CD8-positive, alpha-beta memory T cell (primary cell): ENCODE data around the gene CNNM3. TPM values are rescaled to one million over a fixed set of nuclear protein-coding genes. Genes with fewer than 3 reads are reported as not detected.

Source experiments
- CTCF ChIA-PET: fragments of 350-600 bp; sonication (Branson Sonifier 250); formaldehyde crosslinking; loops from one replicate; lab custom pipeline; 2021; ENCODE audit warnings: antibody characterized with exemption; lab: Charles Lee
- POLR2A ChIA-PET: fragments of 350-600 bp; sonication (Branson Sonifier 250); formaldehyde crosslinking; loops from one replicate; lab custom pipeline; 2021; ENCODE audit warnings: antibody characterized with exemption; lab: Charles Lee
- DNase-seq, 5 donors: peaks; one replicate each; pipeline versions ENCODE4 v3.0.0 to v3.0.0-alpha.2; 2020 to 2022; ENCODE audit warnings: mixed read lengths in 1 of 5
- H3K27ac ChIP-seq: one replicate; pipeline ENCODE4 v1.7.0; 2013; ENCODE audit warnings: low read depth, mild to moderate bottlenecking, low read length, moderate library complexity
- H3K27me3 ChIP-seq: 2 replicates; pipeline ENCODE4 v1.7.0; 2013; ENCODE audit warnings: low read length, mild to moderate bottlenecking; ENCODE audit not compliant: insufficient read depth, poor library complexity, severe bottlenecking
- H3K36me3 ChIP-seq: 2 replicates; pipeline ENCODE4 v1.7.0; 2013; ENCODE audit warnings: mild to moderate bottlenecking, low read length, moderate library complexity; ENCODE audit not compliant: insufficient read depth
- H3K4me1 ChIP-seq: 2 replicates; pipeline ENCODE4 v1.7.0; 2013; ENCODE audit warnings: mild to moderate bottlenecking, low read length, moderate library complexity; ENCODE audit not compliant: insufficient read depth
- H3K4me3 ChIP-seq: 2 replicates; pipeline ENCODE4 v1.7.0; 2013; ENCODE audit warnings: mild to moderate bottlenecking, low read length
- H3K9me3 ChIP-seq: 2 replicates; pipeline ENCODE4 v1.7.0; 2013; ENCODE audit warnings: mild to moderate bottlenecking, low read length
- H3K27ac Mint-ChIP-seq, 8 donors: one replicate each; pipeline ENCODE4 v1.8.0; 2020 to 2021; ENCODE audit warnings: mixed read lengths in 8 of 8, mild to moderate bottlenecking in 6 of 8, inconsistent platforms in 3 of 8, moderate library complexity in 3 of 8
- H3K27me3 Mint-ChIP-seq, 2 donors: one replicate each; pipeline ENCODE4 v1.8.0; 2020 to 2021; ENCODE audit warnings: mixed read lengths in 2 of 2, mild to moderate bottlenecking in 1 of 2, moderate library complexity in 1 of 2
- H3K36me3 Mint-ChIP-seq, 3 donors: one replicate each; pipeline ENCODE4 v1.8.0; 2020 to 2021; ENCODE audit warnings: mixed read lengths in 3 of 3, inconsistent platforms in 1 of 3, mild to moderate bottlenecking in 1 of 3
- H3K4me1 Mint-ChIP-seq, 3 donors: one replicate each; pipeline ENCODE4 v1.8.0; 2020 to 2021; ENCODE audit warnings: mixed read lengths in 3 of 3, inconsistent platforms in 1 of 3, mild to moderate bottlenecking in 1 of 3
- H3K4me3 Mint-ChIP-seq, 7 donors: one replicate each; pipeline ENCODE4 v1.8.0; 2020 to 2021; ENCODE audit warnings: mixed read lengths in 7 of 7, mild to moderate bottlenecking in 6 of 7, moderate library complexity in 4 of 7, inconsistent platforms in 2 of 7
- H3K9me3 Mint-ChIP-seq, 5 donors: one replicate each; pipeline ENCODE4 v1.8.0; 2020 to 2022; ENCODE audit warnings: mixed read lengths in 5 of 5, mild to moderate bottlenecking in 3 of 5, moderate library complexity in 2 of 5, inconsistent platforms in 1 of 5
- polyA plus RNA-seq: library from polyadenylated mRNA; unstranded; fragments of 300-500 nt; fragmentation: Illumina TruSeq; gene quantifications from one replicate; pipeline ENCODE4 v1.2.3, GENCODE V29; 2021
- total RNA-seq, 2 experiments: library from RNA; stranded (reverse); gene quantifications; one replicate each; pipeline ENCODE4 v1.2.3, GENCODE V29; 2021

CNNM3 gene
- total and polyA plus RNA-seq, 3 experiments from 2014 or later, result 13.0 to 36.6 (median 32.6) TPM

- Histone ChIP-seq H3K4me3 (no peak overlapping the region), H3K36me3 (peaks cover 50% of the 10 kb centered on the region), H3K27me3 (no peaks in the 10 kb centered on the region), H3K27ac (no peak overlapping the region), H3K9me3 (no peaks in the 10 kb centered on the region), H3K4me1 (no peaks in the 10 kb centered on the region)
- Mint-ChIP-seq H3K9me3 (no peaks in the 10 kb centered on the region), H3K27me3 (no peaks in the 10 kb centered on the region), H3K27ac (peak overlapping the region in 1 of 8 donors; percentile 93), H3K36me3 (peaks cover 6 to 94% (median 16%) of the 10 kb centered on the region in 3 donors), H3K4me3 (no peak overlapping the region), H3K4me1 (peaks cover 0 to 8% (median under 1%) of the 10 kb centered on the region in 3 donors)
- DNase-seq, result no peak
- ChIA-PET POLR2A (interaction anchor here (0.6 kb wide), 1 partner anchor 19 kb away, joined by 9 read pairs; no protein-coding TSS in a partner anchor), CTCF (no interaction called here)
Observed at GRCh38 chr2:96828436-96828835, 12.4 kb downstream of the CNNM3 start.

GRCh38 chr2:96828874-96829273, 12.8 kb downstream of the CNNM3 start:
- no peaks in the 10 kb centered on the region for H3K4me1 ChIP-seq
- no peaks in the 10 kb centered on the region for H3K9me3 ChIP-seq
- ChIA-PET CTCF (no interaction called here), POLR2A (interaction anchor here (0.5 kb wide), 1 partner anchor 182 kb away, joined by 3 read pairs; no protein-coding TSS in a partner anchor)
- peaks cover 0 to 5% (median 0%) of the 10 kb centered on the region in 3 donors for H3K4me1 Mint-ChIP-seq
- peaks cover 6 to 94% (median 19%) of the 10 kb centered on the region in 3 donors for H3K36me3 Mint-ChIP-seq
- no peak for DNase-seq
- H3K9me3 Mint-ChIP-seq, result no peaks in the 10 kb centered on the region
- no peak overlapping the region for H3K4me3 Mint-ChIP-seq
- no peaks in the 10 kb centered on the region for H3K27me3 ChIP-seq
- no peak overlapping the region for H3K27ac Mint-ChIP-seq
- H3K27me3 Mint-ChIP-seq, result no peaks in the 10 kb centered on the region
- no peak overlapping the region for H3K27ac ChIP-seq
- no peak overlapping the region for H3K4me3 ChIP-seq
- H3K36me3 ChIP-seq, result peaks cover 50% of the 10 kb centered on the region

- no peaks in the 10 kb centered on the region for H3K4me1 Mint-ChIP-seq
- H3K36me3 Mint-ChIP-seq, result peaks cover 6 to 93% (median 21%) of the 10 kb centered on the region in 3 donors
- no peaks in the 10 kb centered on the region for H3K9me3 Mint-ChIP-seq
- DNase-seq, result no peak
- no peaks in the 10 kb centered on the region for H3K27me3 Mint-ChIP-seq
- no peak overlapping the region for H3K4me3 Mint-ChIP-seq
- Histone ChIP-seq H3K36me3 (peaks cover 55% of the 10 kb centered on the region), H3K4me3 (no peak overlapping the region), H3K9me3 (no peaks in the 10 kb centered on the region), H3K27ac (no peak overlapping the region), H3K4me1 (no peaks in the 10 kb centered on the region), H3K27me3 (no peaks in the 10 kb centered on the region)
- peak overlapping the region in 5 of 8 donors; percentile 14 to 79 (median 33) for H3K27ac Mint-ChIP-seq
- ChIA-PET POLR2A (no interaction called here), CTCF (interaction anchor here (1.3 kb wide), 1 partner anchor 28 kb away, joined by 3 read pairs; the partner anchor contains the start of gene ANKRD39)
Observed at GRCh38 chr2:96830044-96830562, 14.0 kb downstream of the CNNM3 start.

- DNase-seq, result no peak
- Histone ChIP-seq H3K9me3 (no peaks in the 10 kb centered on the region), H3K27me3 (no peaks in the 10 kb centered on the region), H3K4me3 (no peak overlapping the region), H3K27ac (no peak overlapping the region), H3K4me1 (no peaks in the 10 kb centered on the region), H3K36me3 (peaks cover 56% of the 10 kb centered on the region)
- H3K4me1 Mint-ChIP-seq, result no peaks in the 10 kb centered on the region
- H3K4me3 Mint-ChIP-seq, result no peak overlapping the region
- H3K36me3 Mint-ChIP-seq, result peaks cover 6 to 90% (median 20%) of the 10 kb centered on the region in 3 donors
- CTCF ChIA-PET, result interaction anchor here (2.1 kb wide), 1 partner anchor 26 kb away, joined by 7 read pairs; the partner anchor contains the start of gene ANKRD39
- no peaks in the 10 kb centered on the region for H3K9me3 Mint-ChIP-seq
- no peaks in the 10 kb centered on the region for H3K27me3 Mint-ChIP-seq
- no peak overlapping the region for H3K27ac Mint-ChIP-seq
- POLR2A ChIA-PET, result no interaction called here
Observed at GRCh38 chr2:96831679-96832078, 15.6 kb downstream of the CNNM3 start.

GRCh38 chr2:96832408-96832753, 16.3 kb downstream of the CNNM3 start:
- Histone ChIP-seq H3K9me3 (no peaks in the 10 kb centered on the region), H3K27me3 (no peaks in the 10 kb centered on the region), H3K27ac (no peak overlapping the region), H3K4me3 (no peak overlapping the region), H3K36me3 (peaks cover 56% of the 10 kb centered on the region), H3K4me1 (no peaks in the 10 kb centered on the region)
- H3K27me3 Mint-ChIP-seq, result no peaks in the 10 kb centered on the region
- H3K9me3 Mint-ChIP-seq, result no peaks in the 10 kb centered on the region
- POLR2A ChIA-PET, result no interaction called here
- peaks cover 0 to 3% (median 0%) of the 10 kb centered on the region in 3 donors for H3K4me1 Mint-ChIP-seq
- peaks cover 6 to 88% (median 20%) of the 10 kb centered on the region in 3 donors for H3K36me3 Mint-ChIP-seq
- DNase-seq, result no peak
- no peak overlapping the region for H3K4me3 Mint-ChIP-seq
- CTCF ChIA-PET, result interaction anchor here (1.1 to 2.1 kb wide), 2 partner anchors 25 to 280 kb away, joined by 3 to 7 read pairs; partner anchors contain the start of genes ANKRD36 and ANKRD39
- peak overlapping the region in 1 of 8 donors; percentile 33 for H3K27ac Mint-ChIP-seq

GRCh38 chr2:96832754-96833507, 16.9 kb downstream of the CNNM3 start:
- H3K36me3 Mint-ChIP-seq, result peaks cover 6 to 84% (median 20%) of the 10 kb centered on the region in 3 donors
- peak overlapping the region in 3 of 8 donors; percentile 32 to 39 (median 36) for H3K27ac Mint-ChIP-seq
- peaks cover 0 to 4% (median 0%) of the 10 kb centered on the region in 3 donors for H3K4me1 Mint-ChIP-seq
- Histone ChIP-seq H3K36me3 (peaks cover 53% of the 10 kb centered on the region), H3K4me1 (no peaks in the 10 kb centered on the region), H3K27me3 (no peaks in the 10 kb centered on the region), H3K27ac (no peak overlapping the region), H3K4me3 (no peak overlapping the region), H3K9me3 (no peaks in the 10 kb centered on the region)
- ChIA-PET POLR2A (no interaction called here), CTCF (interaction anchor here (0.8 to 2.1 kb wide), 3 partner anchors 9 to 280 kb away, joined by 3 to 7 read pairs (median 3); partner anchors contain the start of genes ANKRD36 and ANKRD39)
- no peaks in the 10 kb centered on the region for H3K9me3 Mint-ChIP-seq
- no peaks in the 10 kb centered on the region for H3K27me3 Mint-ChIP-seq
- H3K4me3 Mint-ChIP-seq, result no peak overlapping the region
- no peak for DNase-seq

- Mint-ChIP-seq H3K36me3 (peaks cover 0 to 60% (median 10%) of the 10 kb centered on the region in 3 donors), H3K27me3 (no peaks in the 10 kb centered on the region), H3K4me3 (no peak overlapping the region), H3K4me1 (peaks cover 8 to 30% (median 13%) of the 10 kb centered on the region in 3 donors), H3K9me3 (no peaks in the 10 kb centered on the region), H3K27ac (peak overlapping the region in 1 of 8 donors; percentile 35)
- Histone ChIP-seq H3K27me3 (no peaks in the 10 kb centered on the region), H3K4me1 (peaks cover 17% of the 10 kb centered on the region), H3K27ac (no peak overlapping the region), H3K9me3 (no peaks in the 10 kb centered on the region), H3K4me3 (no peak overlapping the region), H3K36me3 (peaks cover 32% of the 10 kb centered on the region)
- CTCF ChIA-PET, result interaction anchor here (1.3 to 1.7 kb wide), 3 partner anchors 9 to 22 kb away, joined by 3 to 8 read pairs (median 3); partner anchors contain the start of gene ANKRD39
- DNase-seq, result no peak
- POLR2A ChIA-PET, result no interaction called here
Observed at GRCh38 chr2:96835830-96836229, 19.8 kb downstream of the CNNM3 start.
